Measurements from ENCODE around the gene CRISP2. TPM values are rescaled to one million over a fixed set of nuclear protein-coding genes. Genes with fewer than 3 reads are reported as not detected.

CRISP2 gene
- total and polyA plus RNA-seq, 2 of the 8 experiments (the other 6 are each of a cell fraction or from before 2014, with no cell fraction given): 0.06 TPM; not detected in 1

DNA sequence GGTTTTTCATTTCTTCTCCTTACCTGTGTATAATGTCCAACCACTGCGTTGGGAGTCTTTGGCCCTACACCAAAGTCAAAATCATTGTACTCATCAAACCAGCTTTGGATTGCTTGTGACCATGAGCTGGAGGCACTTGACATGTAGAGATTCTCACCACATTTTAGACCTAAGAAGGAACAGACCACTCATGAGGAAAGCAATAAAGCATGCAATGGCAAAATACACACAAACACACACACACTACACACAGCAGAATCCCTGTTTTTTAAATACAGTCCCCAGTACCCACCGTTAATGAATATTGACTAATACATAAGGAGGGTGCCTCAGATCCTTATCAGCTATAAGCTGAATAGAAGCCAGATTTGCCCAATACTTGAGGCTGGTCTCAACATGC, 20.3 kb upstream of the CRISP2 start:
- H3K4me2 ChIP-seq (ENCODE audit: insufficient read depth in 1 of 2, low read depth in 2 of 2, low read length in 2 of 2): no peak overlapping the region
- no peak overlapping the region for H2AK5ac ChIP-seq (ENCODE audit: low read depth, low read length)
- H3K14ac ChIP-seq (ENCODE audit: insufficient read length): no peak overlapping the region
- H2BK15ac ChIP-seq (ENCODE audit: low read length): no peak overlapping the region
- H3K56ac ChIP-seq (replicated peaks; ENCODE audit: insufficient read length, low read depth, low read length): no peak overlapping the region
- 83% methylated on average over 2 of the region's 2 CpGs; no CpG with 5 or more reads in 1 of the 2 experiments for WGBS, 2 experiments (ENCODE audit: extremely low coverage in 1 of 2, insufficient coverage in 1 of 2, insufficient read length in 1 of 2, insufficient replicate concordance in 2 of 2, low coverage in 1 of 2, low lambda C conversion rate in 2 of 2, missing lambda C conversion rate in 1 of 2)
- no peak overlapping the region for H3K18ac ChIP-seq (ENCODE audit: extremely low read depth, low read length)
- POLR2A ChIA-PET (ENCODE audit: partially characterized antibody): no interaction called here
- H3K79me1 ChIP-seq (ENCODE audit: low read depth, low read length): no peaks in the 10 kb centered on the region
- FAIRE-seq: no peak
- no peak overlapping the region for H2BK20ac ChIP-seq (ENCODE audit: low read length)
- no peaks in the 10 kb centered on the region for H3K9me3 ChIP-seq (ENCODE audit: insufficient read depth in 2 of 2, low read depth in 1 of 2, low read length in 1 of 2)
- H2BK5ac ChIP-seq (ENCODE audit: low read depth, low read length): no peak overlapping the region
- H4K8ac ChIP-seq (ENCODE audit: extremely low read depth, insufficient read depth, low read length): no peak overlapping the region
- no peak overlapping the region for H4K91ac ChIP-seq (replicated peaks; ENCODE audit: insufficient read length, low read length)
- no peaks in the 10 kb centered on the region for H3K36me3 ChIP-seq (ENCODE audit: control insufficient read depth in 2 of 4, insufficient read depth in 4 of 4, low read length in 3 of 4)
- no peaks in the 10 kb centered on the region for H3K79me2 ChIP-seq (ENCODE audit: control insufficient read depth in 1 of 2, insufficient read depth in 2 of 2, low read length in 2 of 2)
- CTCF ChIA-PET (ENCODE audit: partially characterized antibody): no interaction called here
- no peak overlapping the region for H3K23ac ChIP-seq (ENCODE audit: insufficient read length)
- H3K4me1 ChIP-seq (replicated peaks in 1 of 4; ENCODE audit: control insufficient read depth in 3 of 4, insufficient read depth in 4 of 4, low read length in 3 of 4): no peaks in the 10 kb centered on the region
- no peaks in the 10 kb centered on the region for H4K20me1 ChIP-seq (replicated peaks in 1 of 2; ENCODE audit: control insufficient read depth in 1 of 2, insufficient read depth in 2 of 2, low read length in 2 of 2)
- no peak overlapping the region for H2BK12ac ChIP-seq (ENCODE audit: low read depth, low read length)
- no peak overlapping the region for H3K9ac ChIP-seq (replicated peaks in 1 of 4; ENCODE audit: extremely low read depth in 1 of 4, low read depth in 3 of 4, low read length in 3 of 4)
- peaks cover 0 to 1% (median 0%) of the 10 kb centered on the region in 4 experiments; a peak in 1 of 7 replicates for H3K27me3 ChIP-seq (replicated peaks in 1 of 4; ENCODE audit: control insufficient read depth in 3 of 4, extremely low read depth in 1 of 4, insufficient read depth in 3 of 4, low read length in 3 of 4)
- no peaks in the 10 kb centered on the region; the same call in 1 of the 2 replicates for H3K23me2 ChIP-seq (ENCODE audit: low read depth, low read length)
- no peak overlapping the region for H3K4ac ChIP-seq (replicated peaks; ENCODE audit: insufficient read length, low read depth, low read length)
- H3K4me3 ChIP-seq (ENCODE audit: extremely low read depth in 1 of 4, insufficient read depth in 2 of 4, low read depth in 3 of 4, low read length in 4 of 4): no peak overlapping the region
- TF ChIP-seq CBX8 (IDR thresholded peaks at IDR 0.05; ENCODE audit: borderline replicate concordance, low read depth, low read length): no peak
- TF ChIP-seq CBX5 (IDR thresholded peaks at IDR 0.05; ENCODE audit: low read depth, low read length): no peak
- TF ChIP-seq SIN3A (conservative IDR thresholded peaks at IDR 0.05 in 1 of 2, IDR thresholded peaks at IDR 0.05 in 1 of 2; ENCODE audit: low read depth in 1 of 2, low read length in 2 of 2): no peak
- no peak for TF ChIP-seq JUN (IDR thresholded peaks at IDR 0.05; ENCODE audit: low read depth, low read length)
- no peak for TF ChIP-seq TCF12 (IDR thresholded peaks at IDR 0.05; ENCODE audit: low read depth, low read length)
- TF ChIP-seq, protein P1, sequence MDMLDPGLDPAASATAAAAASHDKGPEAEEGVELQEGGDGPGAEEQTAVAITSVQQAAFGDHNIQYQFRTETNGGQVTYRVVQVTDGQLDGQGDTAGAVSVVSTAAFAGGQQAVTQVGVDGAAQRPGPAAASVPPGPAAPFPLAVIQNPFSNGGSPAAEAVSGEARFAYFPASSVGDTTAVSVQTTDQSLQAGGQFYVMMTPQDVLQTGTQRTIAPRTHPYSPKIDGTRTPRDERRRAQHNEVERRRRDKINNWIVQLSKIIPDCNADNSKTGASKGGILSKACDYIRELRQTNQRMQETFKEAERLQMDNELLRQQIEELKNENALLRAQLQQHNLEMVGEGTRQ (IDR thresholded peaks at IDR 0.05; ENCODE audit: low read length): no peak
- H2AFZ ChIP-seq (ENCODE audit: low read length): 0 out of 2 replicates have a peak overlapping the region, but pooled peaks have one; percentile 12
- H2BK120ac ChIP-seq (replicated peaks; ENCODE audit: low read depth, low read length): no peak overlapping the region
- no peak overlapping the region for H3K27ac ChIP-seq (ENCODE audit: low read depth, low read length)
- H4K5ac ChIP-seq (ENCODE audit: insufficient read length, low read depth, low read length): no peak overlapping the region
- no peak for DNase-seq (ENCODE audit: low read depth in 1 of 2, low spot score in 2 of 2)

All from H1 (cell line).